DMS 273 (cell line): ENCODE data around the gene NFX1.
A peak's percentile ranks its signal among the peaks of the same experiment; 100 is the strongest.

ENCODE experiments used
- DNase-seq: peaks from one replicate; lab custom pipeline; 2025; ENCODE audit not compliant: unreplicated experiment; lab: John Stamatoyannopoulos, UW

The NFX1 gene

DNA sequence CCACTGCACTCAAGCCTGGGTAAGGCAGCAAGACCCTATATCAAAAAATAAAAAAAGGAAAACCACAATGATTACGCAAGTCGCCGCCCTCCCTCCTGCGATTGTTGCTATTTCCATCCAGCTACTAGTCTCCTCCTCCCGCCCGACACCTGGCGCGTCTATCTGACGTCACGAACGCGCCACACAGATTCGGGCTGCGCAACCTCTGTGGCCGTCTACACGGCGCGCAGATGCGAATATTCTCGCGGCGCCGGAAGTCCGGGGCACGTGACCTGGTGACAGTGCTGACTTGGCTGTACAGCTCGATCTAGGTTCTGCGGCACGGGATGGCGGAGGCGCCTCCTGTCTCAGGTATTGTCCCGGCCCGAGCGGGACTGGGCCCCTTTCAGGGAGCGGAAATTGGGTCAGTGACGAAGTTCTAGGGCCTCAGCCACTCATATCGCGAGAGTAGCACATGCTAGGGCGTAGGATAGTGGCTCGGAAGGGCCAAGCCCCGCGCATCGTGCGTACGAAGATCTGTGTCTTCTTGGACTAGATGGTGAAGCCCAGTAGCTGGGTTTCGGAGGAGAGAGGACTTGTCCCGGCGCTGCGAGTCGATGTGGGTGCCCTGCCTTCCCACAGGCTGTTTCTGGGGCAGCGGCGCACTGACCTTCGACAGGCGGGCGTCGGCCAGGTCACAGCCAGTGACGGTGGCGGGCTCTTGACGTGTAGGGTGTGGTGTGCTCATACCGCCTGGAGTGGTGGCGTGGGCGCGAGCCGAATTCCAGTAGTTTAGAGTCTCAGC is at the start of gene NFX1:
TSS of gene NFX1 (plus strand) at position 270 of the 784 bp plus-strand sequence. CDS start at position 327, 57 bp downstream.
- DNase-seq = peak; percentile 99

DNA sequence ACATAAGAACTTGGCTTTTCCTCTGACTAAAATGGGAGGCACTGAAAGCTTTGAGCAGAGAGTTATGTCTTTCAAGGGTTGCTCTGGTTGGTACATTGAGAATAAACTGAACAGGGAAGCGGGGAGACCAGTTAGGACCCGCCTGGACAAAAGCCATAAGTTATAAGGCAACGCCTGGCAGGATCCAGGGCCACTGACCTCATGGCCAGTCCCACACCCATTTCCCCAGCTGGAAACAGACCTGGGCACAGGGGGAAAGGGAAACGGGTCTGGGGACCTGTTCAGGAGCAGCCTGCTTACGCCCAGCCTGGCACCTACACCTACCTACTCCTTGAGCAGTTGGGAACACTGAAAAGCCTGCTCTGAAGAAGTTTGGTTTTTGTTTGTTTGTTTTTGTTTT is 49.0 kb upstream of the NFX1 start:
- peak; percentile 12 for DNase-seq

DNA sequence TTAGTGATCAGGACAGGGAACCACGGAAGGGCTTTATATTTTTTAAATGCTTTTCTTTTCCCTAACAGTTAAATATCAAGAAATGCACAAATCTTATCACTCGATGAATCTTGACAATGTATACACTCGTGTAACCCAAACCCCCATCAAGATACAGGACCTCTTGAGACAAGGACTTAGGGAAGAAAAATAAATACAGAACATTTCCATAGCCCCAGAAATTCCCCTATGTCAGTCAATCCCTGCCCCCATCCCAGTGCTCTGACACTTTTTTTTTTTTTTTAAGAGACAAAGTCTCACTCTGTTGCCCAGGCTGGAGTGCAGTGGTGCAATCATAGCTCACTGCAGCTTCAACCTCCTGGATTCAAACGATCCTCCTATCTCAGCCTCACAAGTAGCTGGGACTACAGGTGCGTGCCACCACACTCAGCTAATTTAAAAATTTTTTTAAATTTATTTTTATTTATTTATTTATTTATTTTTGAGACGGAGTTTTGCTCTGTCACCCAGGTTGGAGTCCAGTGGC is 47.6 kb upstream of the NFX1 start:
- DNase-seq = no peak

DNA sequence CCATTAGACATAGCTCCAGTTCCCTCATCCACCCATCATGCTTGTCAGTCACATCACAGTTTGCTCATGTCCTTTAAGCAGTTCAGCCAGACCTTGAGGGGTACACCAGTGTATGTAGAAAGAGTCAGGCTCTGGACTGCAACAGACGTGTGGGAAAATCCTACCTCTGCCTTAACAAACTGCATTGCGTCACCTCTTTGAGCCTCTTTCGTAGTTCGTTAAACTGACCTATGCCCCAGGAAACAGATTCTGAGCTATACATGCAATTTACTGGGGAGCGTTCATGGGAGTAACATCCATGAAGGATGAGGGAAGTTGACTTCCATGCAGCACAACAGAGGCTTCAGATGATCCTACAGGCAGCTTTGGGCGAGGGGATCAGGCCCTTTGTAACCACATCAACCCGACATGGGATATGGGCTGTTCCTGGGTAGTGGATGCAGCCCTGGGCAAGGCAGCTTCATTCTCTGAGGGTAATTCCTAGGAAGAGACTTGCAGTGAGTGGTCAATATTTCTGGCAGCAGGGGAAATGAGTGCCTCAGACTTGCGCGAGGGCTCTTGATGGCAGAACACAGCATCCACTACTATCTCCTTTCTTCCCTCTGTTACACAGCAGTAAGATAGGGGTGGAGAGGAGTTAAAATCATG is 46.1 kb upstream of the NFX1 start:
- DNase-seq = no peak

DNA sequence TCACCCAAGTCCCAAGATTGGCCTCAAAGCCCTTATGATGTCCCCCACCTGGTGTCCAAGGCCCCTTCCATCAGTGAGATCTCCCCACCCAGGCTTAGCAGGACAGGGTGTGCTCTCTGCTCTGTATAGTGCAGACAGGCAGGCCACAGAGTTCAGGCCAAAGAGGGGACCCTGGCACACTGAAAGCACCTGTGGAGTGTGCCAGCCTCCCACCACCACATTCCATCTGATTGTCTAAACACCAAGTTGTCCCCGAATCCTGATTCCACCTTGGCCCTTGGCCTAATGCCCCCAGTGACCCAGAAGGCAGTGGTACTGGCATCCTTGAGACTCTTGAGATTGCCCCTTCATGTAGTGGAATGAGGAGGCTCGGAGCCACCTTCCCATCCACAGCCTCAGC is 45.0 kb upstream of the NFX1 start:
- no peak for DNase-seq

DNA sequence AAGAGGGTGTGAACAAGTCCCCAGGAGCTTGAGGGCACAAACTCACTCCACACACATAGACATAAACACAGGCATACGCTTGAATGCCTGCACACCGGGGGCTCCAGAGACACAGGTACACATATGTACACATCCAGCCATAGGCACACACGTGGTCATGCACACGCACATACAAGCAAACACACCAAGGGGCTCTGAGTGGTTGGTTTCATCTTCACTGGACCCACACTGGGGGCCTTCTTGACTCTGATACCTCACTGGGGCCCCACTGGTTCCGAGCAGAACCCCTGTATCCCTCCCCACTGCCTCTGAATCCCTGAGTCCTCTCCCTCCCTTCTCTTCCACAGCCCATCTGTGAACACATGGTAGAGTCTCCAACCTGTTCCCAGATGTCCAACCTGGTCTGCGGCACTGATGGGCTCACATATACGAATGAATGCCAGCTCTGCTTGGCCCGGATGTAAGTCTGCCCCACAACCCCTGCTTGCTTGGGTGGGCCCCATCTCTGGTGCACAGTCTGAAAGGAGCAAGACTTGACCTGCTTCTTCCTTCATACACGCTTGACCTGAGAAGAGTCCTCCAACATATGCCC is 44.0 kb upstream of the NFX1 start:
- peak; percentile 18 for DNase-seq

DNA sequence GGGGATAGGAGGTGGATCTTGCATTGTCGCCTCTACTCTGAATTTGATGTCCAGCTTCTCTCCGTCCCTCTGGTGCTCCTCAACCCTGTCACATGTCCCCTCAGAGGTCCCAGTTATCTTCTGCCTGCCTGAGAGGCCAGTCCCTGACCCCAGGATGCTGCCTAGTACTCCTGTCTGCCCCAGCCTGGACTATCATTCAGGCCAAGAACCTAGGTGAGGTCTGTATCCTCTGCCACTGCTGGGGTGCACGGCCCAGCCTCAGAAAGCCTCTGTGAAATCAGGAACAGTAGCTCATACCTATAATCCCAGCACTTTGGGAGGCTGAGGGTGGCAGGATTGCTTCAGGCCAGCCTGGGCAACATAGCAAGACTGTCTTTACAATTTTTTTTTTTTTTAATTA is 41.7 kb upstream of the NFX1 start:
- DNase-seq = no peak

DNA sequence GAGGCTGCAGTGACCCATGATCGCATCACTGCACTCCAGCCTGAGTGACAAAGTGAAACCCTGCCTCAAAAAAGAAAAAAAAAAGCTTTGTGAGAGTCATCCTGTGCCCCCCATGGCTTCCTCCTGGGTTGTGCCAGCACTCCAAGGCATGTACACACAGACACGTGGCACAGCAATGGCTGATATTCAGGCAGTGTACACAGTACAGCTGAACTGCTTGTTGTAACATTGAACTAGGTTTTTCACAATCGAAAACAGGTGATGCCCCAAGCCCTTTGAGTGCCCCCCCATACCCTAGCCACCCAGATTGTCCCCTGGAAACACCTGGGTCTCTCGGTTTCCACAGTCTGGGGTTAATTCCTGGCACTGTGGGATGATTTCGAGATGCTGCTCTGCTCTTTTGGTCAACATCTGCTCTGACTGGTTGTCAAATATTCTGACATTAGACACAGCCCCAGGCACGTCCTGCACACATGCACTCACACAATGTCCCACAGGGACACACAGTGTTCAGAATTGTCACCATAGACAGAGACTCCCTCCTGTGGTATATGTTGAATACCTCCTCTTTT is 41.1 kb upstream of the NFX1 start:
- DNase-seq = peak; percentile 33

DNA sequence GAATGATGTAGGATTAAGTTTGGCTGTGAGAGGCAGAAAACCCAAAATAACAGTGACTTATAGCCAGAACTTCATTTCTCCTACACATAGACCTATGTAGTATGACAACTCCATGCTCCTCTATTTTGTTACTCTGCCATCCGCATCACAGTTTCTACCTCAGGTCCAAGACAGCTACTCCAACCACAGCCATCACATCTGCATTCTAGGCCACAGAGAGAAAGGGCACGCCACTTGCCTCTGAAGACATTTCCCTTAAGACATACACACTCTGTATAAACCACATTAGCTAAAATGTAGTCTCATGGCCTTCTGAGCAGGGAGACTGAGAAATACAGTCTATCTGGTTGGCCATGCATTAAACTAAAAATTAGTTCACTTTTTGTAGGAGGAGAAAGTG is 40.3 kb upstream of the NFX1 start:
- DNase-seq = no peak

DNA sequence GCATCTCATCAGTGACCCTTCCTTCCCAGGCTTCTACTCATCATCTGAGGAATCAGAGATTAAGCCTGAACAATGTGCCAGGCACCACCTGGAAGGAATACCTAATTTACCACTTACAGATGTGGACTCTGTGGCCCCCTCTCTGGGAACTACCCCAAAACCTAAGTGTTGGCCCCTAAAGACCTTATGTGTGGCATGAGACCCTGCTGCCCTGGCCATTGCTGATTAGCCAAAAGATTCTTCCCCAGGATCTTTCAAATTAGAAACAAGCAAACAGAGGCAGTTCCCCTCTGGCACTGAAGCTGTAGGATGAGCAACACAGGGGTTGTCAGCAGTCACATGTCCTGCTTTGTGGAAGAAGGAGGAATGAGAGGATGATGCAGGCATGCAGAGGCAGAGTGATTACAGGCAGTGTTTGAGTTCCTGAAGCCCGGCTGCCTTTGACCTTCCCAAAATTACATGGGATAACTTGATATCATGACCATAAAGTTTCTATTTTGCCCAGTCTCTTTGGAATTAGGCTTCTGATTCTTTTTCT is 39.8 kb upstream of the NFX1 start:
- DNase-seq = peak; percentile 11

DNA sequence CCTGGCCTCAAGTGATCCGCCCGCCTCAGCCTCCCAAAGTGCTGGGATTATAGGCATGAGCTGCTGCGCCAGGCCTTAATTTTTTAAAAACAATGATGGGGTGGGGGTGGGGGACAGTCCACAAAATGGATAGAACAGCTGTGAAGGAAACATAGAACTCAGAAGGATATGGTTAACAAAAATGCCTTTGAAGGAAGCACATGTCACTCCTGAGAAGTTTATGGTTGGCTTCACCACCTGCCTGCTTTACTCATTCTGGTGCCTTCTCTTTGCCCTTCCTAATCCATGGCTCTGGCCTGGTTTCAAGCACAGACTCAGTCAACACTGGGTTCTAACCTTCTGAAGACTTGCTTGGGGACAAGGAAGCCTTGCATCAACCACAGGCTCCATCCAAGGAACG is 36.1 kb upstream of the NFX1 start:
- DNase-seq = no peak

DNA sequence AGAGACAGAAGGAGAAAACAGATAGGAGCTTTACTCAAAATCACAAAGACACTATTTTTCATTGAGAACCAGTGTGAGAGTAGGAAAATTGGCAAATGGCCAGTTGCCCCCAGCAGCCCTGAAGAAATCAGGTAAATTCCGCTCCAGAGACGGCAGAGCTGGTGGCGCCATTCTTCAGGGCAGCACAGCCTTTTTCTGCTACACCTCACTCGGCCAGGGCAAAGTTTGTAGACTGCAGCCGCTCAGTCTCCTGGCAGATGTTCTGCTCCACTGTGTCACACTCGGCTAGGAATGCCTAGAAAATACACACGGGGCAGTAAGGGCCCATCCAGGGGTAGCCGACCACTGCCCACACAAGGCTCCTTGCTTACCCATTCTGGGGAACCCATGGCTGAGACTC is 35.3 kb upstream of the NFX1 start:
- DNase-seq = no peak

DNA sequence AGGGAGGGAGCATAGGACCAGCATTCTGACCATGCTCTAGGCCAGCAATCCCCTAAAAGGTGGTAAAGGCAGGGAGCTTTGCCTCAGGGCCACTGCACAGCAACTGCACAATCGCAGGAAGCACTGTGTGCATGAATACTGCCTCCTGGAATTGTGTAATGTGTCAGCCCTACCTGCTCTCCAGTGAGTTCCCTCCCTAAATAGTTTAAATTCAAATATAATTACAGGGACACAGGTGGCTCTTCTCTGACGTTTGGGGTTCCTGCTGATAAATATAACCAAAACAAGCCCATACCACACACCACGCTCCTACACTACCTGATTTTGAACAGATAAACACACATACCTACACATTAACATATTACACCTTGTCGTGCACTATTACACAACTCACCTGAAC is 34.8 kb upstream of the NFX1 start:
- no peak for DNase-seq

DNA sequence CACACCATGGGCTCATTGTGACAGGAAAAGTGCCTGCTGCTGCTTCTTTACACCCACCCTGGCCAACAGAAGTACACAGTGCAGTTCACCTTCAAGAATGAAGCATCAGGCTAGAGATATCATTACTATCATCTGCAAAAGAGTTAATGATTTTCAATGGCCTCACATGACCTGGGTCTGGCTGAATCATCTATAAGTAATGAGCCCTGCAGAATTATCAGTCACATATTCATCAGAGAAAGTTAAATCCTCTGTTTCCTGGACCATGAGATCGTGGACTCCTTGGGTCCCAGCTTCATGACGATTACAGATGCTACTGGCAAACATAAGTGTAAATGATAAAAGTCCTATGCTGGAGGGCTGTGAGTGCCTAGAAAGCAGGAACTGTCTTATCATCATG is 34.1 kb upstream of the NFX1 start:
- no peak for DNase-seq

DNA sequence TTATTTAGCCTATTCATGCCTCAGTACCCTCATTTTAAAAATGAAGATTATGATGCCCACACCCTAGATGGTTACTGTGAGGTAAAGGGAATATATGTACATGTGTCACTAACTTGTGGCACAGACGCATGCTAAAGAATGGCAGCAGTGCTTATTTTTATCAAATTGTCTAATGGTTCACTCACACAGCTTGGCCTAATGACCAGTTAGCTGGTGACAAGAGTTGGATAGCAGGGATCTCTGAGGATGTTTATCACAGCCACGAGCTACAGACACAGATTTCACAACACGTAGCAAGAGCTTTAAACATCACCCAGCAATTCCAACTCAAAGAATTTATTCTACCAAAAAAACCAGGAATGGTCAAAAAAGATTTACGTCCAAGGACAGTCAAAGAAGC is 33.0 kb upstream of the NFX1 start:
- DNase-seq = no peak

DNA sequence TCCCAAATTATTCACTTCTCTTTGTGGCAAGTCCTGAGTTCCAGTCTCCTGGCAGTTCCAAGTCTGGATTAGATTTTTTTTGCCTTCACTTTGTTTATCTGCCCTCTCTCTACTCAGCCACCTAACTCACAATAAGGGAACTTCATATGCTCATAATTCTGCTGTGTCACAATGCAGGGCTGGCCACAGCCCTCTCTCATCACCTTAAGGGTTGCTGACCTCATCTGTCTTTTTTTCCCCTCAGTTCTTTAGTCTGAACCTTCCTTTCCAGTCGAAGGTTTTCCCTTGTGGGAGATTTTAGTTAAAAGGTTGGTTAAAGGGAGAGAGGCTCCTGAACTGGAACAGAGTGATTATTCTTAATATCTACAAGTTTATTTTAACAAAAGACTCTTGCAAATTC is 29.9 kb upstream of the NFX1 start:
- DNase-seq = no peak

DNA sequence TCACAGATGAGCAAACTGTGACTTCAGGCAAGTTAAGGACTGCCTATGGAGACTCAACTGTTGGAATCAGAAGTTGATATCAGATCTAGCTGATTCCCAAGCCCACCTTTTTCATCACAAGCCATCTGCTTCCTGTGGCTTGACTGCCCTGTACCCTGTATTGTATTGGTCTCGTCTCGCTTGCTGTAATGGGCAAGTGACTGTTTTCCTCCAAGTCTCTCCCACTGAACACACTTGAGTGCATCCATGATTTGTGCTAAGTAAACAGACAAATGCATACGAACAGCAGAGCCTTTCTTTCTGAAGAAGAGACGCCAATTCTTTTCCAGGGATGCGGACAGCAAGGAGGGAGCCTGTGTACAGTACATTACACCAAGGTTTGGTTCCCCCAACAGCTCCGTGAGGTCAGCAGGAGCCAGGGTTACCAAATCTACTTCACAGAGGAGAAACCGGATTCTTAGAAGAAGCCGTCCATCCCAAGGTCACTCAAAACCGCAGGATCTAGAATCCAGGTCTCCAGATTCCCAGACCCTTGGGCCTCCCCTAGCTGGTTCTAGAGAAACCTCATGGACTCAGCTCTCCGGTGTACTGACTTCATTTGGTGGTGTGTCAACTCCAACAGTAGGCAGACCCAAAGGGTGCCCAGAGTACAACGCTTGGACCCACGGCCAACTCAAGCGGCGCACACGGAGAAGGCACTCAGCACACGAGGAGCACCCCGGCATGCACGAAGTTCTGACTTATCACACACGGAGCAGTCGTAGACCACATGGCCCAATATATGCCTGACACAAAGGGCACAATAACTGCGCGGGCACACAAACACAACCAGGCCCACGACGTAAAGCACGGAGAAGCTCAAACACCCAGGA is 26.9 kb upstream of the NFX1 start:
- peak; percentile 62 for DNase-seq

DNA sequence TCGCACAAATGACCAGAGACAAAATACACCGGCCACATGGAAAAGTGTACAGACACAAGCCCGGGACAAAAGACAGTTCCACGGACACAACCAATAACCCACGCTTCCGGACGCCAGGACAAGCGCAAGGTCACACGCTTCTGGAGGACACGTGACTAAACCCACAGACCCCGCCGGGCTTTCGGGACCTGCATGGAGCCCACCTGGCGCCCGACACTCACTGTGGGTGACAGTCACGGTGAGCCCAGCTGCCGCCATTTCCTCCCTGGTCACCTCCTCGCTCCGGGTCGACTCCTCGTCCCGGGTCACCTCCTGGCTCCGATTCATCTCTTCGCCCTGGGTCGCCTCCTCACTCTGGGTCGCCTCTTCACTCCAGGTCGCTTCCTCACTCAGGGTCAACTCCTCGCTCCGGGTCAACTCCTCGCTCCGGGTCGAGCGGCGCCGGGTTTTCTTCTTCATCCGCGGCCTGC is 26.3 kb upstream of the NFX1 start:
- DNase-seq = peak; percentile 65

DNA sequence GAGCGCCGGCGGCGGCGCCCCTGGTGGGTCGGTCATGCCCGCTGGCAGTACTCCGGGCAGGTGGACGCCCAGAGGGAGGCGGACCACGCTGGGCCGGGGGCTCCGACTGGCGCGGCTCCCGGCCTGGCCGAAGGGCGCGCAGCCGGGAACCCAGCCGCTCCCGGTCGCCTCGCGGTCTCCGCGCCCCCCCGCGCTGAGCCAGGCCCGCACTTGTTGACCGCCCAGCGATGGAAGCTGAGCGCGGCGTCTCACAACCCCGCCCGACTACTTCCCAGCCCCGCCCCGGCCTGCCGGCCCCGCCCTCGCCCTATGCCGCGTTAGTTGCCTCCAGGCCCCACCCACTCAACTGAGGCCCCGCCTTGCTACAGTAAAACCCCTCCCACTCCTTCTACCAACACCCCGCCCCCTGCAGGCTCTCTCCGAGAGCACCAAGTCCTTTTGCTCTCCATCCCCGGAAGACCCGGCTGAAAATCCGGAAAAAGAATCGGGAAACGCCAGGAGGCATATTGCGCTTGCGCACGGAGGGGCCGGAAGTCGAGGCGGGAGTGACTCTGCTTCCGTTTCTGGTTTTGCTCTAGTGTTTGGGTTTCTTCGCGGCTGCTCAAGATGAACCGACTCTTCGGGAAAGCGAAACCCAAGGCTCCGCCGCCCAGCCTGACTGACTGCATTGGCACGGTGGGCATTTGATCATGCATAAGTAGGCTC is 25.7 kb upstream of the NFX1 start, which contains the start of the genes BAG1 and CHMP5:
TSS of gene BAG1 (minus strand) at position 236 of the 705 bp plus-strand sequence.
TSS of gene CHMP5 (plus strand) at position 577 of the 705 bp plus-strand sequence. CDS start at position 607, 30 bp downstream.
- DNase-seq = peak; percentile 99
